Skin of body (tissue), 2 donors: ENCODE measurements around the gene LEFTY2. TPM values are rescaled to one million over a fixed set of nuclear protein-coding genes. Genes with fewer than 3 reads are reported as not detected.
"Not testable (repeated sequence)": the region's sequence is repeated elsewhere in the genome, so short reads cannot be mapped to it uniquely, and the experiment has no call there.

Experiments
- DNase-seq: peaks from one replicate; lab custom pipeline; 2025; lab: John Stamatoyannopoulos, UW
- total RNA-seq: library from RNA; depleted of rRNA; stranded (reverse); fragments of >200 nt; gene quantifications from one replicate; pipeline ENCODE4 v1.2.3, GENCODE V29; 2014

Gene LEFTY2
- total RNA-seq, 1 donor from 2014 or later, result 6.7 TPM

DNA sequence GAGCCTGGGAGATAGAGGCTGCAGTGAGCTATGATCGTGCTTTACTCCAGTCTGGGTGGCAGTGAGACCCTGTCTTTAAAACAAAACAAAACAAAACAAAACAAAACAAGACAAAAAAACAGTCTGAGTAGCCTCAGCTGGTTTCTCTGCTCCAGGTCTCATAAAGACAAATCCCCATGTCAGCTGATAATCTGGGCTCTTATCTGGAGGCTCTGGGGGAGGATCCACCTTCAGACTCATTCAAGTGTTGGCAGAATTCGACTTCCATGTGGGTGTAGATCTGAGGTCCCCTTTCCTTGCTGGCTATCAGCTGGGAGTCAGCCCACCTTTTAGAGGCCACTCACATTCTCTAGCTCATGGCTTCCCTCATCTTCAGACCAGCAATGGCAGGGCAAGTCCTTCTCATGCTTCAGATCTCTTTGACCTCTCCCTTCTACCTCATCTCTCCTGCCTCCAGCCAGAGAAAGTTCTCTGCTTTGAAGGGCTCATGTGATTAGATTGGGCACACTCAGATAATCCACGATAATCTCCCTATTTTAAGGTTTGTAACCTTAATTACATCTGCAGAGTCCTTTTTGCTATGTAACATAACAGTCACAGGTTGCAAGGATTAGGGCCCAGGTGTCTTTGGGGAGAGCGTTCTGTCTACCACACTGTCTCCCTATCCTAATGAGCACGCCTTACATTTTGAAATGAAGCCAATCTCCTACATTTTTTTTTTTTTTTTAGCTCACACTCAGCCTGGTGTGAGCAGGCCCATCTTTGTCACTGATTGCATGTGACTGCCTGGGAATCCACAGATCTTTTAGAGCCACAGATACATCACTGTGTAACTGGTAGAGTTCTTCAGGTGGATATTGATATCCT is 9.5 kb downstream of the LEFTY2 start:
- no peak for DNase-seq

DNA sequence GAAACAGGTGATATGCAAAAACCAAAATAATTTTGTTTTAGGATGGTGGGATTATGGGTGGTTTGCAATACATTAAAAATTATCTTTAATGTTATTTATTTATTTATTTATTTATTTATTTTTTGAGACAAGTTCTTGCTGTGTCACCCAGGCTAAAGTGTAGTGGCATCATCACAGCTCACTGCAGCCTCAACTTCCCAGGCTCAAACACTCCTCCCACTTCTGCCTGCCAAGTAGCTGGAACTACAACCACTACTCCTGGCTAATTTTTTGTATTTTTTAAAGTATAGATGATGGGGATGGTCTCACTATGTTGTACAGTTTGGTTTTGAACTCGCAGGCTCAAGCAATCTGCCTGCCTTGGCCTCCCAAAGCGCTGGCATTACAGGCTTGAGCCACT is 10.5 kb downstream of the LEFTY2 start:
- no peak for DNase-seq

DNA sequence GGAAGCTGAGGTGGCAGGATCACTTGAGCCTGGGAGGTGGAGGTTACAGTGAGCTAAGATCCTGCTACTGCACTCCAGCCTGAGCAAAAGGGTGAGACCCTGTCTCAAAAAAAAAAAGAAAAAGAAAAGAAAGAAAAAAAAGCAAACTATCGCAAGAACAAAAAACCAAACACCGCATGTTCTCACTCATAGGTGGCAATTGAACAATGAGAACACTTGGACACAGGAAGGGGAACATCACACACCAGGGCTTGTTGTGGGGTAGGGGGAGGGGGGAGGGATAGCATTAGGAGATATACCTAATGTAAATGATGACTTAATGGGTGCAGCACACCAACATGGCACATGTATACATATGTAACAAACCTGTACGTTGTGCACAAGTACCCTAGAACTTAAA is 11.6 kb downstream of the LEFTY2 start:
- DNase-seq, result not testable (repeated sequence)

DNA sequence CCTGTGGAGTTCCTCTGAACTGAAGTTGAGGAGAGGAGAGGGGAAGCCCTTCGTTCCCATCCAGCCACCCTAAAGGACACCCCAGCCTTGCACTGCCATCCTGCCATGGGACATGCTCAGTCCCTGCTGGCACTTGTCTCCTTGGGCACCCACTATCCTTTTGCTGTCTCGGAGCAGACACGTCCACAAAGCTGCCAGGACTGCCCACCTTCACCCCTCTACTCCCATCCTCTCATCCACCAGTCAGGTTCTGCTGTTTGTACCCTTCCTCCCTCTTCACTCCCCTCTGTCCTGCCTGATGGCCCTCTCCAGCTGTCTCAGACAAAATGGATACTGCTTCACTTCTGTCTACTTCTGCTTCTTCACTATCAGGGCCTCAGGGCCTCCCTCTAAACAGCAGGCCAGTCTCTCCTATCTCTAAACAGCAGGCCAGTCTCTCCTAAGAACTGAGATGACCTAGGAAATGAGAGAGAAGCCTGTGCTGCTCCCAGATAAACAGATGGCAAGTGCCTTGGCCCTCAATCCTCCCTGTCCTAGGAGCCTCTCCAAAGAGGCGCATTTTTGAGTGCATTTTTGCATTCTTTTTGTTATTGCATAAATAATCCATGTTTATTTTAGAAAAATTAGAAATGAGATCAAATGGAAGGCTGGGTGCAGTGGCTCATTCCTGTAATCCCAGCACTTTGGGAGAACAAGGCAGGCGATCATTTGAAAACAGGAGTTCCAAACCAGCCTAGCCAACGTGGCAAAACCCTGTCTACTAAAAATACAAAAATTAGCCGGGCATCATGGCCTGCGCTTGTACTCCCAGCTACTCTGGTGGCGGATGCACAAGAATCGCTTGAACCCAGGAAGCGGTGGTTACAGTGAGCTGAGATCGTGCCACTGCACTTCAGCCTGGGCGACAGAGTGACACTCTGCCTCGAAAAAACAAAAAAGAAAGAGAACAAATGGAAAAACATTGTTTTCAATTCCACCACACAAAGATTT is 12.5 kb downstream of the LEFTY2 start:
- no peak for DNase-seq

DNA sequence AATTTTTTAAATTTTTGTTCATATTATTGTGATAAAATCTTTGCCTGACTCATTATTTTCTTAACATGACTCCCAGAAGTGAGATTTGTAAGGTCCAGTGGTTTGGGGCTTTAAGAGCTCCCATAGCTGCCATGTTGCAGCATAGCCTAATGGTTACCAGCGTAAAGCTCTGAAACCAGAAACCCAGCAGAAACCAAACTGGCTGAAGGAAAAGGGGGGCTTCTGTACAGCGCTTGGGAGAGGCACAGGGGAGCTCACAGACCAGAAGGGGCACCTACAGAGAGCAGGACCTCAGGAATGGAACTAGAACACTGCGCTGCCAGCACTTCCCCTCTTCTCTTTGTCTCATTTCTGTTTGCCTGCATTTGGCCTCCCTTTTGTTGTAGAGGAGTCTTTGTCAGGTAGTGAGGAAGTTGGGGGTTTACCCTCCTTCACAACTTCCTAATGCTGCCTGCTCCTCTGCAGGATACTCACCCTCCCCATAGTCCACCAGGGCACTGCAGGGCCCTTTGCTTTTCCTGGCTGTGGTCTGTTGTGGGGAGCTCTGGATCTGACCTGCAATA is 14.4 kb downstream of the LEFTY2 start:
- no peak for DNase-seq

DNA sequence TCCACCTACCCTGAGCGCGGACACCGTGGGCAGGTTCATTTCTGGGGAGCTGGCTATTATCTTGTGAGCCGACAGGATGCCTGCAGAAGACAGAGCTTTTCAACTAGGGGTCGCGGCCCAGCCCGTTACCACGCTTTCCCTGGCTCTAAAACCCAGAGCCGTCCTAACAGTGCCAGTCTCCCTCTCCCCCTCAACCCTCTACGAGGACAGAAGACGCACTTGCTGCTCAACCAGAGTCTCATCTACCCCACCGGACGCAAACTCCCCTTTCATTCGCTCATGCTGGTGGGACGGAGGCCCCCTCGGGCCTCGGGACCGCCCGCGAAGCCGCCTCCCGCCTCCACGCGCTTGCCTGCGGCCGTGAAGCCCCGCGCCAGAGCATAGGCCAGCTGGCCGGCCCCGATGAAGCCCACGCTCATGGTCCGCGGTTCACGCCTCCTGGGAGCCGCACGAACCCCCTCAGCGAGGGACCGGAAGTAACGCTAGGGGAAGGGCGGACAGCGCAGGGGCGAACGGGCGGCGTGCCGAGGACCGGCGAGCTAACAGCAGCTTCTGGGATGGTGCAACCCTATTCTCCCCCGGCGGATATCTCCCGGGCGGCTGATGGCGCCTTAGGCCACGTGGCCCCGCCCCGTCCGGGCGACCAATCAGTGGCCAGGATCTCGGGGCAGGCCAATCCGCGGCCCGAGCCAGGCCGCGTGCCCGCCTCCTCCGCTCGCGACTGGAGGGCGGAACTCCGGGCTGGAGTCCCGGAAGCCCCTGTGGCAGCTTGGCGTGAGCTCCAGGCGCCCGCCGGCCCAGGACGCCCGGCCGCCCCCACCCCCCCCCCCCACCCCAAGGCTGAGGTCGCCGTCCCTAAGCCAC is 17.1 kb downstream of the LEFTY2 start, which contains the start of gene PYCR2:
PYCR2 (minus strand) TSS at position 559 of the 864 bp plus-strand sequence; CDS start at position 419, 140 bp downstream.
- peak; percentile 89 for DNase-seq

DNA sequence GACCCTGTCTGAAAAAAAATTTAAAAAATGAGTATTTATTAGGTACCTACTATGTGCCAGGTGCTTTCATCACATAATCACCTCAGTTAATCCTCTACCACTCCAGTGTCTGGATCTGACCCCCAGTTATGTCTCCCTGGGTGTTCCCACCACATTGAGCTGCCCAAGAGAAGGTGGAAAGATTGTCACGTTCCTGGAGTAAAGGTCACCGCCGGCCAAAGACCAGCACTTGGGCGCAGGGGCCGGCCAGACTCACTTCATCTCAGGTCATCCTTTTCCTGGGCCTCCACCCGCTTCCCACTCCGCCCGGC is 17.7 kb downstream of the LEFTY2 start:
- DNase-seq, result no peak

DNA sequence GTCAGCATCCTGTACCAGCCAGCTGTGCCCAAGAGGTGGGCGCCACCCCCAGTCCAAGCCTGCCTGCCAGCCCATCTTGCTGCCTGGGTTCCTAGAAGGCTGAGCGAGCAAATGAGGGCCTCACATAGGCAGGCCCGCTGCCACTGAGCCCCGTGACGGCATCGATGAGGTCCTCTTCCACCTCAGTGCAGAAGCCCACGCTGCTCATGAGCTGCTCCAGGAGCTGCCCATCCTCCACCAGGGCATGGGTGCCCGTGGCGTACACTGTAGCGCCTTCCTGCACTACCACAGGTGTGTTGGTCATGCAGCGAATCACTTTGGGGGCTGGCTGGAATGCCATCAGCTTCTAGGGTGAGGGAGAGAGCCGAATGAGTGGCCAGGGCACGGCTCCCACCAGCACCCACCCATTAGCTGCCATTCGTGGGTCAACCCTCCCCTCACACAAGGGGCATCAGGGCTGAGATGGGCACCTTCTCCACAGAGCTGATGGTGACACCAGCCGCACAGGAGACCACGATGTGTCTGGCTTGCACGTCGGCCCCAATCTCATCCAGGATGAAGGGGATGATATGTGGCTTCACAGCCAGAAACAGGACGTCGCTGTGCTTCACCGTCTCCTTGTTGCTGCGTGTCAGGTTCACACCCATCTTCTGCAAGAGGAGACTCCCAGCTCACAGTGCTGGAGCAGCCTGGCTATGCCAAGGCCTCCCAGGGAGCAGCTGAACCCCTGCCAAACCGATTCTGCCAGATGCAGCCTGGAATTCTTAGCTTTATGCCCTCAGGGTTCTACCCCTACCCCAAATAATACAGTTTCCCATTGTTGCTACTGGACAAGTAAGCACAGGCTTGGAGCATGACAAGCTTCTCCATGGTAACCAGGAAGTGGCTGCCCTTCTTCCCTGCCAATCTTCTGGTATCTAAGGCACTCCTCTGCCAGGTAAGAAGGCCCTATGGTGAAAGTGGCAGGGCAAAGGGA is 19.0 kb downstream of the LEFTY2 start:
- no peak for DNase-seq

DNA sequence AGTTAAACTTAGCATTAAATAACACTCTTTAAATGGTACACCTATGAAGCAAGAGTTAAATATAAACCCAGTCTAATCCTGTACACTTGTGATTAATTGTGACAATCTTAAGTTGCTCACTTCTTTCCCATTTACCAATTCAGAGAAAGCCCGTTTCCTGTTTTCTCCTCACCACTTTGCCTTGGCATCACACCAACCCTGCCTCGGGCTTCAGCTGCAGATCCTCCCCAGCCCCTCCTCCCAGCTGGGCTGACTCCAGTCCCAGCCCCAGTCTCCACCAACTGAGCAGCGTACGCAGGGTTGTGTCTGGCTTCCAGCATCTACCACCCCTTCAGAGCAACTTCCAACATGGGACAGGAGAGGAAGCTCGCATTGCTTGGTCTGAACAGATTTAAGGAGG is 21.1 kb downstream of the LEFTY2 start:
- peak; percentile 47 for DNase-seq

DNA sequence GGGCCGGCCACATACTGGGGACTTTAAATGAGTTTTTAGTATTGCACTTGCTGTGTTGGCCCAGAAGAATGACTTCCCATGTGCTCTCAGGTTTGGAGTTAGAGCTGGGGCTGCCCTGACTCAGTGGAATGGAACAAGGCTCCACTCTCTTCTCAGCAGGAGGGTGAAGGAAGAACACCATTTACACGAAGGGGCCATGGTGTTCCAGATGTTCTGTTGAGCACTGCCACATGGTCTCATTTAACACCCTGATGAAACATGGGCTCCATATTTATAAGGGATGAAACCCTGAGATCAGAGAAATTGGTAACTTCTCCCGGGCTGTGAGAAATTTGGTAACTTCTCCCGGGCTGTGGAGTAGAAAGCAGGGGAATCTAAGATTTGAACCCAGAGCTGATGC is 22.7 kb downstream of the LEFTY2 start:
- DNase-seq, result no peak

DNA sequence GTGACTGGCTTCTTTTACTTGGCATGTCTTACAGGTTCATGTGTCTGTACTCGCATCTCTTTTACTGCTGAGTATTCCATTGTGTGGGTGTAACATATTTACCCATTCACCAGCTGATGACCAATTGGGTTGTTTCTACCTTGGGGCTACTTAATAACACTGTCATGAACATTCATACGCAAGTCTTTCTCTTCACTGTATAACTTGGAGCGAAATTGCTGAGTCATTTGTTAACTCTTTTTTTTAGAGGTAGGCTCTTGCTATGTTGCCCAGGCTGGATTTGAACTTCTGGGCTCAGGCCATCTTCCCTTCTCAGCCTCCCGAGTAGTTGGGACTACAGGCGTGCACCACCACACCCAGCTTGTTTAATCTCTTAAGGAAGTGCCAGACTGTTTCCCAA is 23.5 kb downstream of the LEFTY2 start:
- no peak for DNase-seq

DNA sequence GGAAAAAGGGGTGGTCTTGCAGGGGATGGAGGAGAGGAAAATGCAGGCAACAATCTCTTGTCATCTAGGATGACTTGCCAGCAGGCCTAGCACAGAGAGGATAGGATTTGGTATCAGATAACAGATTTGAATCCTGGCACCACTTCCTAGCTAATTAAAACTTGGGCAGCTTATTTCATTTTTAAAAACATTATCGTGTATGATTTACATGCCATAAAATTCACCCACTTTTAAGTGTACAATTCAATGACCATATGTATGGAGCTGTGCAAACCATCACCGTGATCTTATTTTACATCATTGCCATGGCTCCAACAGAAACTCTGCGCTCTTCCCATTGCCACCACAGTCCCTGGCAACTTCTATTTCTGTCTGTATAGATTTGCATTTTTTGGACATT is 23.9 kb downstream of the LEFTY2 start:
- DNase-seq, result no peak

DNA sequence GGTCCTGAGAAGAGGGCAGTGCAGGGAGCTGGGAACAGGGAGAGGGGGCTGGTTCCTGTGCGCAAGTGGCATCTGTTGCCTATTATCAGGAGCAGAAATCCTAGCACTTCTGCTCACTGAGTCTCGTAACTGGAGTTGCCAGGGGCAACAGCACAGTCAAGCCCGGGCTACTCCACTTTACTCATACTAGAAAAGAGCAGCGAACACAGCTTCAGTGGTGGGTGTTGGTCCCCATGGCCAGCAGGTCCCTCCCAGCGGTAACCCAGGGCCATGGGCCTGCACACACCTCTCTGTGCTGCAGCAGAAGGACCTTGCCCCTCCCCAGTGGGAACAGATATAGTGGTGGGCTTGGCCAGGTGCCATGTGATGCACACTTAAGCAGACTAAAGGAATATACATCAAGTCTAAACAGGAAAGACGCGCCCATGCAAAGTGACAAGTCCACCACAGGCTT is 25.5 kb downstream of the LEFTY2 start:
- no peak for DNase-seq

DNA sequence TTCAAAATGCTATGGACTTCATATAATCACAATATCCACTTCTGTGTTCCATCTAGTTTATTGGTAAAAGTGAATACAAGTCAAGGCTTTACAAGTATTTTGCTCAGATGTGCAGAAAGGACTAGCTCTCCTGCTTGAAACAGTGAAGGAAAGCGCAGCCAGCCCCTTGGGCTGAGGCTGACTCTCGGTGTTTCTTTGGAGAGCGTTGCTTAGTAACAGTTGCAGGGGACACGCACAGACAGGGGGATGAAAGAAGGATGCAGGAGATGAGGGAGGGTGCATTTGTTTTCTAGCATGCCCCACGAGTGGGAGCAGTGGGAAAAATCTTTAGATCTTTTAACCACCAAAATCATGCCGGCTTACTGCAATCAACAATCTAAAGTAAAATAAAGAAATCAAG is 26.1 kb downstream of the LEFTY2 start:
- no peak for DNase-seq

DNA sequence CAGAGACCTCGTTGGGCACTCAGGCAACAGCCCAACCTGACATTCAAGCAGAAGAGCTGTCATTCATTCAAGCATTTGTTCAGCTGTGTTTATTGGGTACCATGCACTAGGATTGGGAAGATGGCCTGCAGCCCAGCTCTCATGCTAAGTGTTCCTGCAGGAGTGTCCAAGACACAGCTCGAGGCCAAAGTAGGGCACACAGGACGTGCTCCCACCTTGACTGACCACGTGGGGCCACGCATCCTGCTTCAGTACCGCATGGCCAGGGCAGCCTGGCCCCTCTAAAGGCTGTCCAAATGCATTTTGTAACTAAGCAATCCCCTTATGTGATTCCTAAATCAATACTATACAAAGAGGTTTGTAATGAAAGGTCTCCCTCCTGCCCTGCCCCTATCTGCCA is 26.6 kb downstream of the LEFTY2 start:
- no peak for DNase-seq

DNA sequence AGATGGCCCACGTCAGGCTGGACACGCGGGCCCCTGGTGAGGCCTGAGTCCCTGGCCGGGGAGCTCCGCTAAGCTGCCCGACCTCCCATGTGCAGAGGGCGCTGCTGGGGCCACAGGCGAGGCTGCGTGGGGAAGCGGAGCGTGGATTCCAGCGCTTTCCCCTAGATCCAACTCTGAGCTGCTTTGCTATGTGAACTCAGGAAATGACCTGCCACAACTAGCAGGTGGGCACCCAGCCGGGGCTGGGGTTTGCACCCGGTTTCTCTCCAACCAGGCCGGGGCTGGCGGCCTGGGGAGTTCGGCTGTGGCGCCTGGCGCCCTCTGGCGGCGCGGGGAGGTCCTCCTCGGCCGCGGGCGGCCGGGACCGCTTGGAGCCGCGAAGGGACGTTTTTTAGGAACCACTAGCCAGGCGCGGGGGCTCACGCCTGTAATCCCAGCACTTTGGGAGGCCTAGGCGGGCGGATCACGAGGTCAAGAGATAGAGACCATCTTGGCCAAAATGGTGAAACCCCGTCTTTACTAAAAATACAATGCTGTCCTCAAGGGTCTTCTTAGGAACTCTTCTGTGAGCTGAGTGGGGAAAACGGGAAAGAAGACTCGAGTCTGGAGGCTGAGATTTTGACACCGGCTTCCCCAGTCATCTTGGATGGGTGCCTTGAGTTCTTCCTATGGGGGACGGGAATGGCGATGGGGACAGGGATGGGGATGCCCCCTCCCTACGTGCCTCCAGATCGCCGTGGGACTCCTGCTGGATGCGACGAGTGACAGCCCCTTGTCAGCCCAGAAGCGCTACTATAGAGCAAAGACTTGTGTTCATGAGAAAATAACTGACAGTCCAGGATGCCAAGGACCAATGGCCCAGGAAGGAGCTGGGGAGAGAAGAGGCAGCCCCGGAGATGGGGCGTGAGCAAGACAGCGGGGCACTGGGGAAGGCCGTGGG is 29.6 kb downstream of the LEFTY2 start:
- DNase-seq, result no peak

DNA sequence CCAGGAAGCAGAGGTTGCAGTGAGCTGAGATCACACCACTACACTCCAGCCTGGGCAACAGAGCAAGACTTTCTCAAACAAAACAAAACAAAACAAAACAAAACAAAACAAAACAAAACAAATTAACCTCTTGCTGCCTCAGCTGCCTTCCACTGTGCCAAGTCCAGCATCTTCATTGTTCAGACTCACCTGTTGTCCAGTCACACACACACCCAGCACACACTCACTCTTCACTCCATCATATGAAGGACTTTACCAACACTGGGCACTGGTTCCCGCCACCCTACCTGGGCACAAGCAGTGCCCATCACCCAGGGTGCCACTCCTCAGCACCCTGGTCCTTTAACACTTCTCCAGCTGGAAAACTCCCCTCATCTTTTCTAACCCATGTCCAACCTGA is 31.5 kb downstream of the LEFTY2 start:
- DNase-seq, result no peak

DNA sequence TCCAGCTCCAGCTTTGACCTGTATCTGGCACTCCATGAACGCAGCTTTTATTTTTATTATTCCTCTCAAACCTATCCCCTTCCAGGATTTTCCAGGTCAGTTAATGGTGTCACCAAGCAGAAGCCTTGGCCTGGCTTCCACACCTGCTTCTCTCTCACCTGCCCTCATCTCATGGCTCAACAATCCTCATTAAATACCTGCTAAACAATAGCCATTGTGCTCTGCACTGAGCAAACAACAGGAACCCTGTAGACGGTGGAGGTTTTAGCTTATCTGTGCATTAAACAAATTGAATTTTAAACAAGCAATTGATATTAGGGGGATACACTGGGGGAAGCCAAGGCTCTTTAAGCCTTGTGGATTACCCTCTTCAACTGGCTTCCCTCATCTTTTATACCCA is 32.2 kb downstream of the LEFTY2 start:
- no peak for DNase-seq
